Endothelial cell of umbilical vein (primary cell): ENCODE data around the gene NEDD4L. TPM values are rescaled to one million over a fixed set of nuclear protein-coding genes. Genes with fewer than 3 reads are reported as not detected.

Experiments
- BruUV-seq: library from RNA; stranded (reverse); fragments of 400-500 nt; replicated peaks from 2 replicates; lab custom pipeline; 2021; lab: Mats Ljungman, UMichigan
- CTCF ChIA-PET: fragments of 300-600, 350-600 bp; sonication (Branson Sonifier 250); formaldehyde crosslinking; loops from one replicate; lab custom pipeline; 2021; ENCODE audit warnings: antibody characterized with exemption, inconsistent platforms; lab: Charles Lee
- POLR2A ChIA-PET: fragments of 300-600, 350-600 bp; sonication (Branson Sonifier 250); formaldehyde crosslinking; loops from one replicate; lab custom pipeline; 2021; ENCODE audit warnings: antibody characterized with exemption, inconsistent platforms; lab: Charles Lee
- DNase-seq: peaks from one replicate; pipeline ENCODE4 v3.0.0-alpha.2; 2011; ENCODE audit warnings: low read depth, low spot score
- FAIRE-seq: peaks from 2 replicates; lab custom pipeline; 2011; peaks lifted over from hg19 to GRCh38; lab: Jason Lieb, UNC
- H2AFZ ChIP-seq: 2 replicates; pipeline ENCODE4 v1.6.0; 2012; ENCODE audit warnings: low read depth, low read length, control low read depth, inconsistent platforms
- H3K27ac ChIP-seq: 2 replicates; pipeline ENCODE4 v1.5.1; 2011; ENCODE audit warnings: low read depth, mild to moderate bottlenecking, control low read depth, low read length, moderate library complexity; ENCODE audit not compliant: insufficient read depth
- H3K27me3 ChIP-seq, 2 experiments: 2 replicates each; pipeline versions ENCODE4 v1.6.0 to v1.6.1; 2011; ENCODE audit warnings: low read length in 2 of 2, mixed read lengths in 1 of 2; ENCODE audit not compliant: control insufficient read depth in 2 of 2, insufficient read depth in 2 of 2
- H3K36me3 ChIP-seq, 2 experiments: 2 replicates in 1 of 2; 3 replicates in 1 of 2; pipeline ENCODE4 v1.5.1; 2011; ENCODE audit warnings: low read length in 2 of 2, mild to moderate bottlenecking in 1 of 2, moderate library complexity in 1 of 2; ENCODE audit not compliant: control insufficient read depth in 2 of 2, insufficient read depth in 2 of 2; ENCODE audit errors: extremely low read depth in 1 of 2
- H3K4me1 ChIP-seq: 3 replicates; pipeline ENCODE4 v1.5.1; 2011; ENCODE audit warnings: mild to moderate bottlenecking, low read length; ENCODE audit not compliant: control insufficient read depth, insufficient read depth; ENCODE audit errors: extremely low read depth
- H3K4me2 ChIP-seq: 2 replicates; pipeline ENCODE4 v1.6.1; 2011; ENCODE audit warnings: low read length, control low read depth, mixed read lengths; ENCODE audit not compliant: insufficient read depth
- H3K4me3 ChIP-seq, 3 experiments: fragments of 200-600 bp in 1 of 3; sonication (generic), shearing (Covaris generic) in 1 of 3; replicated peaks in 1 of 3; 2 replicates each; pipeline ENCODE4 v1.5.1; 2011 to 2016; ENCODE audit warnings: control low read depth in 3 of 3, low read length in 3 of 3, mild to moderate bottlenecking in 2 of 3, inconsistent platforms in 1 of 3, low read depth in 1 of 3, moderate library complexity in 1 of 3; ENCODE audit not compliant: insufficient read depth in 1 of 3
- H3K79me2 ChIP-seq: 2 replicates; pipeline ENCODE4 v1.6.0; 2012; ENCODE audit warnings: low read length, inconsistent platforms; ENCODE audit not compliant: control insufficient read depth, insufficient read depth
- H3K9ac ChIP-seq: replicated peaks from 2 replicates; pipeline ENCODE3; 2011; ENCODE audit warnings: low read length, control low read depth; ENCODE audit not compliant: insufficient read depth; ENCODE audit errors: extremely low read depth
- H3K9me1 ChIP-seq: replicated peaks from 3 replicates; pipeline ENCODE4 v1.6.0; 2011; ENCODE audit warnings: mild to moderate bottlenecking, low read length; ENCODE audit not compliant: control insufficient read depth, insufficient read depth; ENCODE audit errors: extremely low read depth
- H3K9me3 ChIP-seq: replicated peaks from 2 replicates; pipeline ENCODE4 v1.5.1; 2012; ENCODE audit warnings: low read length, inconsistent platforms; ENCODE audit not compliant: control insufficient read depth, insufficient read depth
- H4K20me1 ChIP-seq: replicated peaks from 2 replicates; pipeline ENCODE3; 2011; ENCODE audit warnings: mild to moderate bottlenecking, low read length; ENCODE audit not compliant: control insufficient read depth, insufficient read depth; ENCODE audit errors: extremely low read depth
- CTCF ChIP-seq, 2 donors: IDR thresholded peaks; 1 replicate in 1 of 2; 2 replicates in 1 of 2; pipeline ENCODE4 v1.5.1; 2011; ENCODE audit warnings: low read length in 2 of 2, mild to moderate bottlenecking in 2 of 2, moderate library complexity in 2 of 2, control low read depth in 1 of 2, inconsistent platforms in 1 of 2, low read depth in 1 of 2; ENCODE audit not compliant: insufficient read depth in 1 of 2; ENCODE audit errors: extremely low read depth in 1 of 2
- EZH2 ChIP-seq: IDR thresholded peaks from 2 replicates; pipeline ENCODE4 v1.6.1; 2012; ENCODE audit warnings: borderline replicate concordance, low read depth, mild to moderate bottlenecking, moderate library complexity, low read length, inconsistent platforms; ENCODE audit not compliant: severe bottlenecking
- FOS ChIP-seq: IDR thresholded peaks from 2 replicates; pipeline ENCODE4 v1.6.1; 2011; ENCODE audit warnings: mild to moderate bottlenecking, low read length, moderate library complexity, borderline replicate concordance; ENCODE audit not compliant: insufficient read depth
- GATA2 ChIP-seq: IDR thresholded peaks from 2 replicates; pipeline ENCODE4 v1.7.0; 2011; ENCODE audit warnings: low read depth, mild to moderate bottlenecking, moderate library complexity, mixed read lengths, low read length; ENCODE audit not compliant: insufficient read length, insufficient read depth
- JUN ChIP-seq: IDR thresholded peaks from 2 replicates; pipeline ENCODE4 v1.6.1; 2011; ENCODE audit warnings: borderline replicate concordance, low read depth; ENCODE audit not compliant: insufficient read length, insufficient read depth
- MAX ChIP-seq: IDR thresholded peaks from 2 replicates; pipeline ENCODE4 v1.6.1; 2011; ENCODE audit not compliant: insufficient read depth, insufficient read length
- MYC ChIP-seq: IDR thresholded peaks from one replicate; pipeline ENCODE4 v1.6.1; 2011; ENCODE audit warnings: mild to moderate bottlenecking, low read depth, low read length
- POLR2A ChIP-seq: IDR thresholded peaks from 2 replicates; pipeline ENCODE4 v1.6.1; 2012; ENCODE audit warnings: low read depth, mild to moderate bottlenecking, control low read depth, low read length
- POLR2AphosphoS5 ChIP-seq: IDR thresholded peaks from 2 replicates; pipeline ENCODE4 v1.6.1; 2012; ENCODE audit warnings: low read depth, mild to moderate bottlenecking, control low read depth, low read length, moderate library complexity; ENCODE audit not compliant: insufficient read depth
- dilution Hi-C: fragments of 300-500 bp; cut with MboI; formaldehyde crosslinking; loops from one replicate; pipeline ENCODE4 v1.15.0; 2019; ENCODE audit warnings: low sequenced_read_pairs; ENCODE audit not compliant: extremely low pct_ligation_motif_present
- intact Hi-C: fragments of 100-400 bp; cut with micrococcal nuclease; formaldehyde crosslinking; loops from one replicate; pipeline ENCODE4 v1.10.0; 2022
- polyA plus RNA-seq, 4 experiments: library from polyadenylated mRNA; depleted of rRNA in 3 of 4; stranded (reverse) in 3 of 4; unstranded in 1 of 4; fragments of >200 nt; gene quantifications; 2 replicates each; pipeline versions ENCODE4 v1.2.1 to v1.2.3, GENCODE V29; 2011 to 2012; ENCODE audit warnings: missing spikeins in 1 of 4
- total RNA-seq: library from RNA; stranded (reverse); gene quantifications from 2 replicates; pipeline ENCODE4 v1.2.3, GENCODE V29; 2021

NEDD4L gene
- total and polyA plus RNA-seq, 2 donors (not counting 3 experiments of a cell fraction or from before 2014, with no cell fraction given), result 20.5 to 78.9 TPM

GRCh38 chr18:58116818-58117217 lies 72.8 kb downstream of the NEDD4L start:
- no TSS peak for BruUV-seq
- CTCF ChIA-PET, result interaction anchor here (1.4 to 5.6 kb wide), 3 partner anchors 19 to 73 kb away, joined by 3 to 47 read pairs (median 6); partner anchors contain the start of gene NEDD4L
- dilution Hi-C loops, result no loop called here
- no peak overlapping the region for H3K27ac ChIP-seq
- intact Hi-C loops, result no loop called here
- no peaks in the 10 kb centered on the region for H3K36me3 ChIP-seq
- no peak overlapping the region for H2AFZ ChIP-seq
- H3K9me1 ChIP-seq, result no peaks in the 10 kb centered on the region
- no peak overlapping the region for H3K9ac ChIP-seq
- TF ChIP-seq POLR2AphosphoS5 (no peak), CTCF (IDR thresholded peaks at IDR 0.05; ENCODE audit: extremely low read depth in 1 of 2, insufficient read depth in 1 of 2, low read depth in 1 of 2, low read length in 2 of 2) (no peak), JUN (no peak), FOS (no peak), EZH2 (no peak), MAX (no peak), GATA2 (no peak), MYC (no peak), POLR2A (no peak)
- no peaks in the 10 kb centered on the region for H3K79me2 ChIP-seq
- H3K27me3 ChIP-seq, result no peaks in the 10 kb centered on the region
- no peak for DNase-seq
- peaks cover 9% of the 10 kb centered on the region for H3K4me1 ChIP-seq
- H3K9me3 ChIP-seq, result no peaks in the 10 kb centered on the region
- POLR2A ChIA-PET, result no interaction called here
- no peaks in the 10 kb centered on the region for H4K20me1 ChIP-seq
- no peak overlapping the region for H3K4me3 ChIP-seq
- FAIRE-seq, result no peak
- no peak overlapping the region for H3K4me2 ChIP-seq
